HEK293 (cell line): Measurements from ENCODE around the gene AFF3.

Experiments
- CTCF ChIA-PET: fragments of 350-600 bp; formaldehyde crosslinking; extraction: SDS; loops from one replicate; lab custom pipeline; 2021; ENCODE audit warnings: antibody characterized with exemption; lab: Yijun Ruan, JAX
- POLR2A ChIA-PET: fragments of 300-600 bp; formaldehyde crosslinking; extraction: SDS; loops from one replicate; lab custom pipeline; 2020; ENCODE audit warnings: antibody characterized with exemption, inconsistent platforms; lab: Yijun Ruan, JAX
- H3K27ac ChIP-seq: fragments of 200-500 bp; sonication (Bioruptor generic); 2 replicates; pipeline ENCODE4 v1.5.1; 2014; ENCODE audit warnings: low read depth, low read length, control low read depth, inconsistent platforms; ENCODE audit errors: extremely low read depth
- H3K36me3 ChIP-seq, 2 experiments: fragments of 200-500 bp in 1 of 2; sonication (Bioruptor generic) in 1 of 2; 1 replicate in 1 of 2; 2 replicates in 1 of 2; pipeline ENCODE4 v1.5.1; 2014 to 2017; ENCODE audit warnings: inconsistent platforms in 2 of 2, low read length in 2 of 2; ENCODE audit not compliant: control insufficient read depth in 2 of 2, insufficient read depth in 1 of 2
- H3K4me1 ChIP-seq: fragments of 200-500 bp; sonication (Bioruptor generic); 2 replicates; pipeline ENCODE4 v1.5.1; 2014; ENCODE audit warnings: mild to moderate bottlenecking, low read length, inconsistent platforms; ENCODE audit not compliant: control insufficient read depth, insufficient read depth
- H3K4me3 ChIP-seq: 2 replicates; pipeline ENCODE4 v1.5.1; 2011; ENCODE audit warnings: low read depth, mild to moderate bottlenecking, control low read depth, low read length, moderate library complexity
- H3K9me3 ChIP-seq: fragments of 200-500 bp; sonication (Bioruptor generic); 2 replicates; pipeline ENCODE4 v1.5.1; 2014; ENCODE audit warnings: low read depth, low read length, inconsistent platforms; ENCODE audit not compliant: control insufficient read depth, insufficient read depth
- EGR2 ChIP-seq: fragments of 450-650 bp; formaldehyde crosslinking; IDR thresholded peaks from 2 replicates; pipeline ENCODE4 v1.5.1; 2016; ENCODE audit warnings: low read depth, missing biosample characterization, missing genetic modification characterization
- FEZF1 ChIP-seq: fragments of 450-650 bp; formaldehyde crosslinking; IDR thresholded peaks from 2 replicates; pipeline ENCODE4 v1.5.1; 2016; ENCODE audit warnings: missing biosample characterization, missing genetic modification characterization
- HIC1 ChIP-seq: fragments of 450-650 bp; formaldehyde crosslinking; IDR thresholded peaks from 2 replicates; pipeline ENCODE4 v1.5.1; 2016; ENCODE audit warnings: missing biosample characterization, missing genetic modification characterization
- HOXA7 ChIP-seq: sonication (generic); formaldehyde crosslinking; IDR thresholded peaks from 2 replicates; pipeline ENCODE4 v1.8.1; 2022; ENCODE audit warnings: missing genetic modification reagents, borderline replicate concordance
- MYNN ChIP-seq: fragments of 450-650 bp; formaldehyde crosslinking; IDR thresholded peaks from 2 replicates; pipeline ENCODE4 v1.5.1; 2016; ENCODE audit warnings: missing biosample characterization, missing genetic modification characterization, borderline replicate concordance
- PATZ1 ChIP-seq: fragments of 450-650 bp; formaldehyde crosslinking; IDR thresholded peaks from 2 replicates; pipeline ENCODE4 v1.5.1; 2016; ENCODE audit warnings: missing biosample characterization, missing genetic modification characterization
- PRDM10 ChIP-seq: fragments of 450-650 bp; formaldehyde crosslinking; IDR thresholded peaks from 2 replicates; pipeline ENCODE4 v1.5.1; 2016; ENCODE audit warnings: missing biosample characterization, missing genetic modification characterization
- RBAK ChIP-seq: fragments of 450-650 bp; formaldehyde crosslinking; IDR thresholded peaks from 2 replicates; pipeline ENCODE4 v1.5.1; 2016; ENCODE audit warnings: missing biosample characterization, missing genetic modification characterization
- SALL2 ChIP-seq: fragments of 450-650 bp; formaldehyde crosslinking; IDR thresholded peaks from 2 replicates; pipeline ENCODE4 v1.5.0; 2017; ENCODE audit warnings: missing biosample characterization, mild to moderate bottlenecking, missing genetic modification characterization, borderline replicate concordance
- ZNF157 ChIP-seq: fragments of 450-650 bp; formaldehyde crosslinking; IDR thresholded peaks from 2 replicates; pipeline ENCODE4 v1.5.1; 2016; ENCODE audit warnings: missing biosample characterization, missing genetic modification characterization
- ZNF174 ChIP-seq: fragments of 450-650 bp; formaldehyde crosslinking; IDR thresholded peaks from 2 replicates; pipeline ENCODE4 v1.5.0; 2017; ENCODE audit warnings: missing biosample characterization, mild to moderate bottlenecking, missing genetic modification characterization
- ZNF274 ChIP-seq, 2 experiments: fragments of 200-500 bp in 1 of 2; fragments of 450-650 bp in 1 of 2; sonication (Bioruptor generic) in 1 of 2; formaldehyde crosslinking in 1 of 2; IDR thresholded peaks; 2 replicates each; pipeline versions ENCODE4 v1.5.1 to v1.6.1; 2014 to 2016; ENCODE audit warnings: borderline replicate concordance in 1 of 2, inconsistent platforms in 1 of 2, low read length in 1 of 2, missing biosample characterization in 1 of 2, missing genetic modification characterization in 1 of 2
- ZNF302 ChIP-seq: fragments of 450-650 bp; formaldehyde crosslinking; IDR thresholded peaks from 2 replicates; pipeline ENCODE4 v1.5.1; 2016; ENCODE audit warnings: missing biosample characterization, missing genetic modification characterization, low read depth
- ZNF350 ChIP-seq: fragments of 450-650 bp; formaldehyde crosslinking; IDR thresholded peaks from 2 replicates; pipeline ENCODE4 v1.5.0; 2017; ENCODE audit warnings: missing biosample characterization, mild to moderate bottlenecking, missing genetic modification characterization
- ZNF701 ChIP-seq: fragments of 450-650 bp; formaldehyde crosslinking; IDR thresholded peaks from 2 replicates; pipeline ENCODE4 v1.5.1; 2016; ENCODE audit warnings: missing biosample characterization, missing genetic modification characterization
- TF ChIP-seq, protein P1 (sequence below): sonication (generic); formaldehyde crosslinking; IDR thresholded peaks from 2 replicates; pipeline ENCODE4 v1.8.1; 2022; ENCODE audit warnings: mild to moderate bottlenecking, moderate library complexity, missing genetic modification reagents

AFF3 gene

GRCh38 chr2:99812426-99812825 is 330.0 kb downstream of the AFF3 start:
- ChIA-PET CTCF (interaction anchor here (1.4 kb wide), 1 partner anchor 448 kb away, joined by 4 read pairs; no protein-coding TSS in a partner anchor), POLR2A (no interaction called here)
- no peaks in the 10 kb centered on the region for H3K36me3 ChIP-seq
- TF ChIP-seq ZNF350 (tag by site-specific recombination) (no peak), HIC1 (no peak), EGR2 (no peak), ZNF302 (tag by site-specific recombination) (no peak), PATZ1 (tag by site-specific recombination) (no peak)
- TF ChIP-seq, protein P1, sequence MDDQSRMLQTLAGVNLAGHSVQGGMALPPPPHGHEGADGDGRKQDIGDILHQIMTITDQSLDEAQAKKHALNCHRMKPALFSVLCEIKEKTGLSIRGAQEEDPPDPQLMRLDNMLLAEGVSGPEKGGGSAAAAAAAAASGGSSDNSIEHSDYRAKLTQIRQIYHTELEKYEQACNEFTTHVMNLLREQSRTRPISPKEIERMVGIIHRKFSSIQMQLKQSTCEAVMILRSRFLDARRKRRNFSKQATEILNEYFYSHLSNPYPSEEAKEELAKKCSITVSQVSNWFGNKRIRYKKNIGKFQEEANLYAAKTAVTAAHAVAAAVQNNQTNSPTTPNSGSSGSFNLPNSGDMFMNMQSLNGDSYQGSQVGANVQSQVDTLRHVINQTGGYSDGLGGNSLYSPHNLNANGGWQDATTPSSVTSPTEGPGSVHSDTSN (CRISPR knock-in tag) = no peak
- H3K9me3 ChIP-seq = no peaks in the 10 kb centered on the region
- H3K27ac ChIP-seq = no peak overlapping the region
- no peak overlapping the region for H3K4me3 ChIP-seq
- no peaks in the 10 kb centered on the region for H3K4me1 ChIP-seq

- Histone ChIP-seq H3K9me3 (no peaks in the 10 kb centered on the region), H3K4me3 (no peak overlapping the region), H3K27ac (no peak overlapping the region), H3K4me1 (no peaks in the 10 kb centered on the region), H3K36me3 (no peaks in the 10 kb centered on the region)
- POLR2A ChIA-PET = no interaction called here
- TF ChIP-seq ZNF157 (tag by site-specific recombination) = no peak
- CTCF ChIA-PET = no interaction called here
Observed at GRCh38 chr2:99811544-99811943, 330.8 kb downstream of the AFF3 start.

- Histone ChIP-seq H3K4me3 (no peak overlapping the region), H3K4me1 (no peaks in the 10 kb centered on the region), H3K36me3 (no peaks in the 10 kb centered on the region), H3K9me3 (no peaks in the 10 kb centered on the region), H3K27ac (no peak overlapping the region)
- CTCF ChIA-PET = no interaction called here
- POLR2A ChIA-PET = no interaction called here
- TF ChIP-seq RBAK (tag by site-specific recombination) (no peak), MYNN (tag by site-specific recombination) (no peak), FEZF1 (tag by site-specific recombination) (no peak), ZNF701 (tag by site-specific recombination) (no peak), PRDM10 (tag by site-specific recombination) (no peak), SALL2 (tag by site-specific recombination) (no peak), ZNF274 (IDR thresholded peaks at IDR 0.05; ENCODE audit: low read length) (no peak), ZNF274 (tag by site-specific recombination; IDR thresholded peaks at IDR 0.05; ENCODE audit: borderline replicate concordance) (no peak), ZNF174 (tag by site-specific recombination) (no peak), HOXA7 (no peak)
Observed at GRCh38 chr2:99810225-99810624, 332.2 kb downstream of the AFF3 start.
